ENCODE data around the gene PFDN1.

DNA sequence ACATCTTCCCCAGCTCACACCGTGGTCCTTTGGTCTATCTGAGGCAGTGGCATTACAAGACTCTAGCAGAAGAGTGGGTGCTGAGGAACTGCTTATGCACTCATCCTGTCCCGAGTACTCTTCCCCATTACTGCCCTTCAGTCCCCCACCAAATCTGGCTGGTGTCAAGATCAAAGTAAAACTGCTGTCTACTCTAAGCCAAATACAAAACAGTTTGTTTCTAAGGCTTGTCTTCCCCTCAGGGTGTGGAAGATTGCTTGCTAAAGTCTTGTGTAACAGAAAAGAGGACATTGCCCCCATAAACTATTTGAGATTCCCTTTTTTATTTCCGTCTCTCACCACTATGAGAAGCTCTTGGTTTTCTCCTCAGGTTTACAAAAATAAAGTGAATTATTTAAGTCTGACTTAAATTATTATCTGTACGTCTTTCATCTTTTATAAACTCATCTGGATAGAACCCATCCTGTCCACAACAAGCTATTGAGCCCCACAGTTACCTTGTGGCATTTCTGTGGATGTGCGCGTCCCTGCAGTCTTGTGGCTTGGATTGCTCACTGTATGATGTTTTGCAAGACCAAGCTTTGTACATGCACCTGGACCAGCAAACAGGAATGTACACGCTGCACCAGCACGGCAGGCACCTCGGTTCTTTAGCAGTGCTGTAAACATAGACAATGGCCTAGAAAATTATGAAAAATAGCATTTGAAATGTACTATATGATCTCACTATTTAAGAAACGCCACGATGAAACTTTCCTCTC is 66.9 kb downstream of the PFDN1 start:
- TF ChIP-seq, protein P1, sequence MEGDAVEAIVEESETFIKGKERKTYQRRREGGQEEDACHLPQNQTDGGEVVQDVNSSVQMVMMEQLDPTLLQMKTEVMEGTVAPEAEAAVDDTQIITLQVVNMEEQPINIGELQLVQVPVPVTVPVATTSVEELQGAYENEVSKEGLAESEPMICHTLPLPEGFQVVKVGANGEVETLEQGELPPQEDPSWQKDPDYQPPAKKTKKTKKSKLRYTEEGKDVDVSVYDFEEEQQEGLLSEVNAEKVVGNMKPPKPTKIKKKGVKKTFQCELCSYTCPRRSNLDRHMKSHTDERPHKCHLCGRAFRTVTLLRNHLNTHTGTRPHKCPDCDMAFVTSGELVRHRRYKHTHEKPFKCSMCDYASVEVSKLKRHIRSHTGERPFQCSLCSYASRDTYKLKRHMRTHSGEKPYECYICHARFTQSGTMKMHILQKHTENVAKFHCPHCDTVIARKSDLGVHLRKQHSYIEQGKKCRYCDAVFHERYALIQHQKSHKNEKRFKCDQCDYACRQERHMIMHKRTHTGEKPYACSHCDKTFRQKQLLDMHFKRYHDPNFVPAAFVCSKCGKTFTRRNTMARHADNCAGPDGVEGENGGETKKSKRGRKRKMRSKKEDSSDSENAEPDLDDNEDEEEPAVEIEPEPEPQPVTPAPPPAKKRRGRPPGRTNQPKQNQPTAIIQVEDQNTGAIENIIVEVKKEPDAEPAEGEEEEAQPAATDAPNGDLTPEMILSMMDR (IDR thresholded peaks at IDR 0.05): no peak
- TF ChIP-seq POLR2A (IDR thresholded peaks at IDR 0.05): no peak

All from suprapubic skin (tissue), 3 donors.